CD4-positive, alpha-beta T cell treated with Interferon alpha-2 for 1 hour (primary cell): ENCODE measurements around the gene COX7C.
"Not testable (repeated sequence)": the region's sequence is repeated elsewhere in the genome, so short reads cannot be mapped to it uniquely, and the experiment has no call there.

ENCODE experiments used
- DNase-seq, 2 donors: peaks; one replicate each; pipeline ENCODE4 v3.0.0-alpha.2; 2020 to 2022

Gene COX7C

GRCh38 chr5:86617756-86618576 lies at the start of gene COX7C:
TSS of gene COX7C (plus strand) at chr5:86617941. CDS start at chr5:86618056, 115 bp downstream.
- peak; percentile 95 to 96 for DNase-seq

GRCh38 chr5:86569522-86570426 lies 48.0 kb upstream of the COX7C start:
- not testable (repeated sequence) for DNase-seq

GRCh38 chr5:86570427-86571083 lies 47.2 kb upstream of the COX7C start:
- DNase-seq: no peak

- DNase-seq: not testable (repeated sequence)
Measured at GRCh38 chr5:86571109-86571508, 46.6 kb upstream of the COX7C start.

GRCh38 chr5:86572825-86573517 lies 44.8 kb upstream of the COX7C start:
- no peak for DNase-seq

GRCh38 chr5:86579502-86579901 lies 38.2 kb upstream of the COX7C start:
- DNase-seq: no peak

GRCh38 chr5:86596476-86596875 lies 21.3 kb upstream of the COX7C start:
- no peak for DNase-seq

GRCh38 chr5:86605881-86606280 lies 11.9 kb upstream of the COX7C start:
- DNase-seq: no peak

GRCh38 chr5:86613455-86613854 lies 4.3 kb upstream of the COX7C start:
- no peak for DNase-seq

- DNase-seq: no peak
Measured at GRCh38 chr5:86617309-86617755, 409 bp upstream of the COX7C start.

GRCh38 chr5:86623785-86624483 lies 6.2 kb downstream of the COX7C start:
- DNase-seq: no peak

GRCh38 chr5:86625148-86625547 lies 7.4 kb downstream of the COX7C start:
- no peak for DNase-seq

- DNase-seq: no peak
Measured at GRCh38 chr5:86626149-86626548, 8.4 kb downstream of the COX7C start.

- DNase-seq: no peak
Measured at GRCh38 chr5:86631165-86631564, 13.4 kb downstream of the COX7C start.

GRCh38 chr5:86640998-86641397 lies 23.3 kb downstream of the COX7C start:
- no peak for DNase-seq

- no peak for DNase-seq
Measured at GRCh38 chr5:86644843-86645242, 27.1 kb downstream of the COX7C start.

- no peak for DNase-seq
Measured at GRCh38 chr5:86645885-86646284, 28.1 kb downstream of the COX7C start.

GRCh38 chr5:86646671-86647070 lies 28.9 kb downstream of the COX7C start:
- no peak for DNase-seq

- no peak for DNase-seq
Measured at GRCh38 chr5:86649832-86650505, 32.2 kb downstream of the COX7C start.

GRCh38 chr5:86660771-86661170 lies 43.0 kb downstream of the COX7C start:
- not testable (repeated sequence) for DNase-seq

GRCh38 chr5:86664173-86664572 lies 46.4 kb downstream of the COX7C start:
- no peak for DNase-seq
